Skin epidermis (tissue), 12 donors: ENCODE measurements around the gene NKX6-2.
"Not testable (repeated sequence)": the region's sequence is repeated elsewhere in the genome, so short reads cannot be mapped to it uniquely, and the experiment has no call there.

ENCODE experiments used
- H3K27ac ChIP-seq, 21 experiments: fragments of 200-600 bp; sonication (generic) in 11 of 21; one replicate each; pipeline ENCODE4 v1.5.0; 2020; ENCODE audit warnings: mild to moderate bottlenecking in 3 of 21, inconsistent platforms in 2 of 21, moderate library complexity in 2 of 21
- H3K4me3 ChIP-seq, 7 experiments: fragments of 200-600 bp; sonication (generic) in 2 of 7; one replicate each; pipeline ENCODE4 v1.5.0; 2020; ENCODE audit warnings: inconsistent platforms in 2 of 7, mild to moderate bottlenecking in 2 of 7, moderate library complexity in 1 of 7

The NKX6-2 gene

DNA sequence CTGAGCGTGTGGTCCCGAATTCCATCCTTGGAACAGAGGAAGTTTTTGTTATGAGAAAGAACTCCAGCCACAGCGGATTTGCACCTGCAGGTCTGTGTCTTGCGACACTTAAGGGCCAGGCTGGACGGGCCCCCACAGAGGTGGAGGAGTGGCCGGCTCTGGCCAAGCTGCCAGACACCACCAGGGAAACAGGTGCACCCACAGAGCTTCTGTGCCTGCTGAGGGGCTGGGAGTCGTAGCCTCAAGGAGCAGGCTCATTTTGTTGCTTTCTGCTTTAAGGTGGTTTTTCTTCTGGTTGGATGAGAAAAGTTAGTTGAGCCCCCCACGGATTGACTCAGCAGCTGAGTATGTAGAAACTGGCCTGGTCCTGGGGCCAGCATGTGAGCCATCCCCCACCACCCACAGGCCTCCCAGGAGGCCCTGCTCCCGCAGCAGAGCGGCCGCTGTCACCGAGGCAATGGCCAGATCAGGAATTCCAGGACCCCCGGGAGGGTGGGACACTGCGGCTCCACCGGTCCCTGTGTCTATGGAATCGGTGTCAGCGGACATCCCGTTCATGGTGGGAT, 41.9 kb downstream of the NKX6-2 start:
- Histone ChIP-seq H3K4me3 (no peak overlapping the region), H3K27ac (no peak overlapping the region)

DNA sequence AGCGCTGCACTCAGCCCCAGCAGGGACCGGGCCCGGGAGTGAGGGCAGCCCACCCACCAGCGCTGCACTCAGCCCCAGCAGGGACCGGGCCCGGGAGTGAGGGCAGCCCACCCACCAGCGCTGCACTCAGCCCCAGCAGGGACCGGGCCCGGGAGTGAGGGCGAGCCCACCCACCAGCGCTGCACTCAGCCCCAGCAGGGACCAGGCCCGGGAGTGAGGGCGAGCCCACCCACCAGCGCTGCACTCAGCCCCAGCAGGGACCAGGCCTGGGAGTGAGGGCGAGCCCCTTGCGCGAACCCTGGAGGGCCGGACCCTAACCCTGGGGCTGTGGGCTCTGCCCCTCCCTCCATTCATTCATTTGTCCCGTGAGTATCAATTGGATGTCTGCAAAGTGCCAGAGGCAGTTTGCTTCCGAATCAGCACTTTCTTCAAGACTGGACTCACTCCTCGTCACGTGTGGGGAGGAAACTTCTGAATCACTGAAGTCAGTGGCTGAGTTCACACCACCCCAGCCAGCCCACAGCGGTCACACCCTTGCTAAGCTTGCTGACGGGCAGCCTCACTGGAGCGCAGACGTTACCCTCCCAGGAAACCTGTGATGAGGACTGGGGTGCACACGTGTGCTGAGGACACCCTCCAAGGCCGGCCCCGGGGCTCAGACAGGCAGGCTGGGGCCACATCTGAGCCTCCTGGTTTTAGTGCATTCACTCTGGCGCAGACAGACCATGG, 42.6 kb downstream of the NKX6-2 start:
- H3K27ac ChIP-seq, H3K4me3 ChIP-seq: not testable (repeated sequence)

DNA sequence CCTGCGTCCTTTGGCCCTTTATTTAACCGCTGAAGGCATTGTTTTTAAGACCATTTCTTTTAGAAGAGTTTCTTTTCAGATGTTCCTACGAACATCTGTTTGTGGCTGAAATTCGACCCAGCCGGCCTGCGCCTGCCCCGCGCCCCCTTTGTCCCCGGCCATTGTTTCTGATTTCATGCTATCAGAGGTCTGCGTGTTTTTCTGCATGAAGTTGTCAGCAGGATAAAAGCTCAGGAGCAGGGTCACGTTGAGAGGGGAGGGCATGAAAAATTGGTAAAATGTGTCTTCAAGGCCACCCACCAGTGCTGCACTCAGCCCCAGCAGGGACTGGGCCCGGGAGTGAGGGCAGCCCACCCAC, 43.1 kb downstream of the NKX6-2 start:
- H3K4me3 ChIP-seq = no peak overlapping the region
- no peak overlapping the region for H3K27ac ChIP-seq

DNA sequence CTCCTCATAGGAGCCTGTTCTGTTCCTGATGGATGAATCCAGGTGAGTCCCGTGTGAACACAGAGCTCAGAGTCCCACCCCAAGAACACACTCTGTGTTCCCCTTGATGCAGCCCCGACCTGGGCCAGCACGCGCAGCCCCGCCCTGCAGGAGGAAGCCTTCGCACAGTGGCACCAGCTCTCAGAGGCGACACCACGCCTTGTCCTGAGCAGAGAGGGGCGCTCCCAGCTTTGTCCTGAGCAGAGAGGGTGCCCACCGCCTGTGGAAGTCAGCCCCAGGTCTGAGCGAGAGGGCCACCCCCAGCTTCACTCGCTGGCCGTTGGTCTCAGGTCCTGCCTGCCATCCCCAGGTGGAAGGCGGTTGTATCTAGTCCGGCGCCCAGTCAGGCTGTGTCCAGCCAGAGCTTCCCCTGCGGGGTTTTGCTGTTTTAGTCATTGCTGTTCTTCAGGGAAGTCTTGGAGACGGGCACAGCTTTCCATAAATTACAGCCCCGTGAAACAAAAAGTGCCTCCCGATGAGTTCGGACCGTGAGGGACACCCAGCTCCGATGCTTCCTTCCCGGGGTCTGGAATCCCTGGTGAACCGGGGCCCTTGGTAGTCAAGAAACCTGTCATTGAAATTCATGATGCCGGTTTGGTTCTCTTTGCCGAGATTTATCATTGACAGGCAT, 43.6 kb downstream of the NKX6-2 start:
- Histone ChIP-seq H3K27ac (no peak overlapping the region), H3K4me3 (no peak overlapping the region)

DNA sequence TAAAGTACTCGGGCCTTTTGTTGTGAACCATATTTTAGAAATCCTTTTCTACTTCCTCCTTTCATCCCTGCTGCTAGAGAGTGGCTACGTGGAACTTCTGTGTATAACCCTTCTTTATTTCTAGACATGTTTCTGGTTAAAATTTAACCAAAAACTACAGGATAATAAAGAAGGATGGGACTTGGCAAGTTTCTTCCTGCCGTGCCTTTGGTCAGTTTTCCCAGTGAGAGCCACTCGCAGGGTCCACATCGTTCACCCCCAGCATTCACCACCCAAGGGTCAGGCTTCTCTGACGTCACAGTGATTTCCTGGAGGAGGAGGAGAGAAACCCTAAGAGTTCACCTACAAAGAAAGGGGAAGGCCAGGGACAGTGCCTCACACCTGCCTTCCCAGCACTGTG, 45.4 kb downstream of the NKX6-2 start:
- Histone ChIP-seq H3K27ac (no peak overlapping the region), H3K4me3 (no peak overlapping the region)

GRCh38 chr10:132739225-132739613, 46.7 kb downstream of the NKX6-2 start:
- H3K4me3 ChIP-seq = no peak overlapping the region

GRCh38 chr10:132738454-132739224, 47.3 kb downstream of the NKX6-2 start:
- no peak overlapping the region for H3K27ac ChIP-seq
- H3K4me3 ChIP-seq = no peak overlapping the region

More at GRCh38 chr10:132739225-132739613, 46.7 kb downstream of the NKX6-2 start:
- H3K27ac ChIP-seq = no peak overlapping the region

GRCh38 chr10:132737390-132738048, 48.4 kb downstream of the NKX6-2 start:
- H3K4me3 ChIP-seq = no peak overlapping the region
- no peak overlapping the region for H3K27ac ChIP-seq

DNA sequence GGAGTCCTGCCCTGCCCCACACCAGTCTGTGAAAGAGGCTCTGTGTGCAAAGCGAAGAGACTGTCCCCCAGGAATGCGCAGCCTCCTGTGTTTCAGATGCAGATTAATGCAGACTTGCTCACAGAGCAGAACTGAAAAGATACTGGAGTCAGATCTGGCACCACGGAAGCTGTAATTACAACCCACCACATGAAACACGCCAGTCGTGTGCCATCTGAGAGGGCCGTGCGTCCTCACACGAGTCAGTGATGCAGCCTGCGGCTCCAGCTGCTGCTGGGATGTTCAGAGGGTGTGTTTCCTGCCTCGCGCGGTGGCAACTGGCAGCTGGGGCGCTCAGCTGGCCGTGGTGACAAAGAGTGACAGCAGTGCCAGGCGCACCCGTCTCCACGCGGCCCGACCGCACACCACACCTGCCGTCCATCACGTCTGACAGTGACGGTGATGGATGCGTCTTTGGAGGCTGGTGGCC, 50.0 kb downstream of the NKX6-2 start:
- H3K27ac ChIP-seq = no peak overlapping the region
- no peak overlapping the region for H3K4me3 ChIP-seq

DNA sequence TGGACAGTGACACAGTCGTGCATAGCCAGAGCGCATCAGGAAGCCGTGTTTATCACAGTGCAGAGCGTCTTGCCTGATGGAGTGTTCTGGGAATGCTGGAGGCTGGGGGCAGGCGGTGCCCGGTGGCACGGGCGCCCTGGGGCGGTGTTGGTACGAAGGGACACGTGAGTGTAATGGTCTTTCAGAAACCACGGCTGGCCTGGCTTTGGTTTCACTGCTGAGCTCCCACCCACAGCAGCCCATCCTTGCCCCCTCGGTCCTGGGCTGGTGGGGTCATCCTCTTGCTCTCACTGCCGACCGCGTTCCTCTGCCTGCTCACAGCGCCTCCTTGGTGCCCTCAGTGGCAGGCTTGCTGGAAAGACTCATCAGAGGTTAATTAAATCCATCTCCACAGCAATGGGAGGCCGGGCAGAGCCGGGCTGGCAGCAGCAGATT, 50.6 kb downstream of the NKX6-2 start:
- no peak overlapping the region for H3K27ac ChIP-seq
- H3K4me3 ChIP-seq = no peak overlapping the region

GRCh38 chr10:132733926-132734325, 52.0 kb downstream of the NKX6-2 start:
- no peak overlapping the region for H3K27ac ChIP-seq
- no peak overlapping the region for H3K4me3 ChIP-seq
